PC-3 (cell line): ENCODE data around the gene TREML1.

ENCODE experiments used
- EZH2 ChIP-seq: fragments of 300-600 bp; sonication (generic); IDR thresholded peaks from one replicate; pipeline ENCODE4 v1.6.1; 2017; ENCODE audit warnings: antibody characterized with exemption, mild to moderate bottlenecking, low read length; ENCODE audit not compliant: unreplicated experiment
- TF ChIP-seq, protein P1 (sequence below): fragments of 300-600 bp; sonication (generic); conservative IDR thresholded peaks from 2 replicates; pipeline ENCODE4 v1.5.1; 2017; ENCODE audit warnings: antibody characterized with exemption, low read depth, mild to moderate bottlenecking, low read length

DNA sequence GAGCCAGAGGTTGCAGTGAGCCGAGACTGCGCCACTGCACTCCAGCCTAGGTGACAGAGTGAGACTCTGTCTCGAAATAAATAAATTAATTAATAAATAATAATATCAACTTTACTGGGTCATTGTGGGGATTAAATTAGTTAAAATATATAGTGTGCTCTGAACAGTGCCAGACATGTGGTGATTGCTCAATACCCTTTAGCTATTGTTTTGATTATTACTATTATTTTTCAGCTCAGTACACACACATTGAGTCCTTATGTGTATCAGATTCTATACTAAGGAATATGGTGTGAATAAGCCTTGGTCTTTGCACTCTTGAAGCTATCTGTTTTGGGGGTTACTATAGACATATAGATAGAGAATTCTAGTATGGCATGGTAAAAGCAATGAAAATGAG lies 28.9 kb downstream of the TREML1 start:
- TF ChIP-seq, protein P1, sequence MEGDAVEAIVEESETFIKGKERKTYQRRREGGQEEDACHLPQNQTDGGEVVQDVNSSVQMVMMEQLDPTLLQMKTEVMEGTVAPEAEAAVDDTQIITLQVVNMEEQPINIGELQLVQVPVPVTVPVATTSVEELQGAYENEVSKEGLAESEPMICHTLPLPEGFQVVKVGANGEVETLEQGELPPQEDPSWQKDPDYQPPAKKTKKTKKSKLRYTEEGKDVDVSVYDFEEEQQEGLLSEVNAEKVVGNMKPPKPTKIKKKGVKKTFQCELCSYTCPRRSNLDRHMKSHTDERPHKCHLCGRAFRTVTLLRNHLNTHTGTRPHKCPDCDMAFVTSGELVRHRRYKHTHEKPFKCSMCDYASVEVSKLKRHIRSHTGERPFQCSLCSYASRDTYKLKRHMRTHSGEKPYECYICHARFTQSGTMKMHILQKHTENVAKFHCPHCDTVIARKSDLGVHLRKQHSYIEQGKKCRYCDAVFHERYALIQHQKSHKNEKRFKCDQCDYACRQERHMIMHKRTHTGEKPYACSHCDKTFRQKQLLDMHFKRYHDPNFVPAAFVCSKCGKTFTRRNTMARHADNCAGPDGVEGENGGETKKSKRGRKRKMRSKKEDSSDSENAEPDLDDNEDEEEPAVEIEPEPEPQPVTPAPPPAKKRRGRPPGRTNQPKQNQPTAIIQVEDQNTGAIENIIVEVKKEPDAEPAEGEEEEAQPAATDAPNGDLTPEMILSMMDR = no peak
- TF ChIP-seq EZH2 = no peak
